Esophagus muscularis mucosa (tissue), 3 donors: ENCODE measurements around the gene SLC33A1.

Experiments used
- POLR2A ChIP-seq: fragments of 450-650 bp; IDR thresholded peaks from one replicate; pipeline ENCODE4 v1.6.1; 2017; ENCODE audit warnings: antibody characterized with exemption, moderate library complexity, mild to moderate bottlenecking, low read depth
- TF ChIP-seq, protein P1 (sequence below), 3 experiments: fragments of 200-600 bp in 2 of 3; fragments of 450-650 bp in 1 of 3; sonication (generic) in 2 of 3; IDR thresholded peaks; one replicate each; pipeline ENCODE4 v1.5.1; 2017 to 2019; ENCODE audit warnings: antibody characterized with exemption in 3 of 3, mild to moderate bottlenecking in 2 of 3, moderate library complexity in 1 of 3

DNA sequence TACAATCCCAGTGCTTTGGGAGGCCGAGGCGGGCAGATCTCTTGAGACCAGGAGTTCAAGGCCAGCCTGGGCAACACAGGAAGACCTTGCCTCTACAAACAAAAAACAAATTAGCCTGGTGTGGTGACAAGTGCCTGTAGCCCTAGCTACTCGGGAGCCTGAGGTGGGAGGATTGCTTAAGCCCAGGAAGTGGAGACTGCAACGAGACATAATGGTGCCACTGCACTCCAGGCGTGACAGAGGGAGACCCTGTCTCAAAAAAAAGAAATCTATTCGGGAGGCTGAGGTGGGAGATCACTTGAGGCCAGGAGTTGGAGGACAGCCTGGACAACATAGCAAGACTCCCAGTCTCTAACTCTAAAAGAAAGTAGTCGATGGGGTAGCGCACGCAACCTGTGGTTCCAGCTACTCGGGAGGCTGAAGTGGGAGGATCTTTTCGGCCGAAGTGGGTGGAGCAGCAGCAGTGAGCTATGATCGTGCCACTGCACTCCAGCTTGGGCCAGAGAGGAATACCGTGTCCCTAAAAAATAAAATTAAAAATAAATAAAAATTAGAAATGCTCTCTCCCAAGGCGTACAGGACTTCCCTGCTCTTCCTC lies 48.9 kb downstream of the SLC33A1 start:
- TF ChIP-seq, protein P1, sequence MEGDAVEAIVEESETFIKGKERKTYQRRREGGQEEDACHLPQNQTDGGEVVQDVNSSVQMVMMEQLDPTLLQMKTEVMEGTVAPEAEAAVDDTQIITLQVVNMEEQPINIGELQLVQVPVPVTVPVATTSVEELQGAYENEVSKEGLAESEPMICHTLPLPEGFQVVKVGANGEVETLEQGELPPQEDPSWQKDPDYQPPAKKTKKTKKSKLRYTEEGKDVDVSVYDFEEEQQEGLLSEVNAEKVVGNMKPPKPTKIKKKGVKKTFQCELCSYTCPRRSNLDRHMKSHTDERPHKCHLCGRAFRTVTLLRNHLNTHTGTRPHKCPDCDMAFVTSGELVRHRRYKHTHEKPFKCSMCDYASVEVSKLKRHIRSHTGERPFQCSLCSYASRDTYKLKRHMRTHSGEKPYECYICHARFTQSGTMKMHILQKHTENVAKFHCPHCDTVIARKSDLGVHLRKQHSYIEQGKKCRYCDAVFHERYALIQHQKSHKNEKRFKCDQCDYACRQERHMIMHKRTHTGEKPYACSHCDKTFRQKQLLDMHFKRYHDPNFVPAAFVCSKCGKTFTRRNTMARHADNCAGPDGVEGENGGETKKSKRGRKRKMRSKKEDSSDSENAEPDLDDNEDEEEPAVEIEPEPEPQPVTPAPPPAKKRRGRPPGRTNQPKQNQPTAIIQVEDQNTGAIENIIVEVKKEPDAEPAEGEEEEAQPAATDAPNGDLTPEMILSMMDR (IDR thresholded peaks at IDR 0.05) = no peak
- TF ChIP-seq POLR2A = no peak
